Measurements from ENCODE around the gene SRD5A1.
A peak's percentile ranks its signal among the peaks of the same experiment; 100 is the strongest.
"Not testable (repeated sequence)": the region's sequence is repeated elsewhere in the genome, so short reads cannot be mapped to it uniquely, and the experiment has no call there.

The SRD5A1 gene

DNA sequence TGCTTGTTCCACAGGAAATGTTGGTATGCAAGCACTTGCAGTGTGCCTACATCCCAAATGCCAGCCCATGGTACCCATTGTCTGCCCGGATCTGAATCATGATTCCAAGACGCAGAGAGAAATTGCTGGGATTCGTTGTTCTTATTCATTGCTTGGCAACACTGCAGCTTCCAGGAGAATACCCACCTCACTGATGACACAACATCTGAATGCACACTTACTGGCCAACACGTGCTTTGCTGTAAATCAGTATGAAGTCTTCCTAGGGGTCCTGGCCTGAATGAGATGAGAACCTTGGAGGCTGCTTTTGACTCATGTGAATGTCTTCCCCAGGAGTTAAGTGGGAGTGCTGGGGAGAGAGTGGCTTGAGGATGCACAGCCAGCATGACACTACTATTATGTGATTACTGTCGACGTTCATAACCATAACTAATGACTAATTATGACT lies 11.6 kb downstream of the SRD5A1 start:
- Histone ChIP-seq H3K9me3 (ENCODE audit: insufficient read depth, low read length) (no peaks in the 10 kb centered on the region), H3K9ac (ENCODE audit: insufficient read length, low read depth) (no peak overlapping the region), H3K27me3 (ENCODE audit: insufficient read depth, insufficient read length) (no peaks in the 10 kb centered on the region), H3K36me3 (ENCODE audit: insufficient read depth, insufficient read length, low read length) (peaks cover 26% of the 10 kb centered on the region), H3K4me1 (ENCODE audit: insufficient read depth, insufficient read length) (no peaks in the 10 kb centered on the region), H3K4me3 (ENCODE audit: insufficient read length, low read depth) (no peak overlapping the region)
- no peak for TF ChIP-seq SUZ12 (IDR thresholded peaks at IDR 0.05; ENCODE audit: extremely low read depth, insufficient read depth, insufficient read length)
- TF ChIP-seq ZNF274 (IDR thresholded peaks at IDR 0.05; ENCODE audit: low read depth, low read length): no peak
- no peak for TF ChIP-seq YY1 (IDR thresholded peaks at IDR 0.05; ENCODE audit: insufficient read depth, insufficient read length)
- DNase-seq (ENCODE audit: low read depth, low spot score): no peak

DNA sequence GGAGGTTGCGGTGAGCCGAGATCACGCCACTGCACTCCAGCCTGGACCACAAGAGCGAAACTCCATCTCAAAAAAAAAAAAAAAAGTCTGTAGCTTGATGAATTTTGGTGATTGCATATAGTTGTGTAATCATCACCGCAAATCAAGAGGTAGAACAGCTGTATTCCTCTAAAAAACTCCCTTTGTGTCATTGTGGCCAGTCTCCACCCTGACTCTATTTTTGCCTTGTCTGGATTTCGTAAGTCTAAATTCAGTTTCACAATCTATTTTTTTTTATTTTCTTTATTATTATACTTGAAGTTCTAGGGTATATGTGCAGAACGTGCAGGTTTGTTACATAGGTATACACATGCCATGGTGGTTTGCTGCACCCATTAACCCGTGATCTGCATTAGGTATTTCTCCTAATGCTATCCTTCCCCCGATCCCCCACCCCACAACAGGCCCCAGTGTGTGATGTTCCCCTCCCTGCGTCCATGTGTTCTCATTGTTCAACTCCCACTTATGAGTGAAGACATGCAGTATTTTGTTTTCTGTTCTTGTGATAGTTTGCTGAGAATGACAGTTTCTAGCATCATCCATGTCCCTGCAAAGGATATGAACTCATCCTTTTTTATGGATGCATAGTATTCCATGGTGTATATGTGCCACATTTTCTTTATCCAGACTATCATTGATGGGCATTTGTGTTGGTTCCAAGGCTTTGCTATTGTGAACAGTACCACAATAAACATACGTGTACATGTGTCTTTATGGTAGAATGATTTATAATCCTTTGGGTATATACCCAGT lies 12.5 kb downstream of the SRD5A1 start:
- not testable (repeated sequence) for DNase-seq (ENCODE audit: low read depth, low spot score); H3K4me3 ChIP-seq (ENCODE audit: insufficient read length, low read depth); H3K4me1 ChIP-seq (ENCODE audit: insufficient read depth, insufficient read length); H3K9me3 ChIP-seq (ENCODE audit: insufficient read depth, low read length); H3K9ac ChIP-seq (ENCODE audit: insufficient read length, low read depth); H3K27me3 ChIP-seq (ENCODE audit: insufficient read depth, insufficient read length)
- peaks cover 24% of the 10 kb centered on the region for H3K36me3 ChIP-seq (ENCODE audit: insufficient read depth, insufficient read length, low read length)

DNA sequence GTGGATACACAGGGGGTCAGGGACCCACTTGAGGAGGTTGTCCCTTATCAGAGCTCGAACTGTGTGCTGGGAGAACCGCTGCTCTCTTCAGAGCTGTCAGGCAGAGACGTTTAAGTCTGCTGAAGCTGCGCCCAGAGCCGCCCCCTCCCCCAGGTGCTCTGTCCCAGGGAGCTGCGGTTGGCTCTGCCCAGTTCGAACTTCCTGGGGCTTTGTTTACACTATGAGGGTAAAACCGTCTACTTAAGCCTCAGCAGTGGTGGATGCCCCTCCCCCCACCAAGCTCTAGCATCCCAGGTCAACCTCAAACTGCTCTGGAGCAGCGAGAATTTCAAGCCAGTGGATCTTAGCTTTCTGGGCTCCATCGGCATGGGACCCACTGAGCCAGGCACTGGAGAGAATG lies 15.9 kb downstream of the SRD5A1 start:
- Histone ChIP-seq H3K36me3 (ENCODE audit: insufficient read depth, insufficient read length, low read length) (peaks cover 27% of the 10 kb centered on the region), H3K9me3 (ENCODE audit: insufficient read depth, low read length) (no peaks in the 10 kb centered on the region), H3K9ac (ENCODE audit: insufficient read length, low read depth) (peak overlapping the region; percentile 42), H3K27me3 (ENCODE audit: insufficient read depth, insufficient read length) (no peaks in the 10 kb centered on the region), H3K4me3 (ENCODE audit: insufficient read length, low read depth) (no peak overlapping the region), H3K4me1 (ENCODE audit: insufficient read depth, insufficient read length) (no peaks in the 10 kb centered on the region)
- TF ChIP-seq ZNF274 (IDR thresholded peaks at IDR 0.05; ENCODE audit: low read depth, low read length) (no peak), YY1 (IDR thresholded peaks at IDR 0.05; ENCODE audit: insufficient read depth, insufficient read length) (no peak), SUZ12 (IDR thresholded peaks at IDR 0.05; ENCODE audit: extremely low read depth, insufficient read depth, insufficient read length) (no peak)
- peak; percentile 46 for DNase-seq (ENCODE audit: low read depth, low spot score)

DNA sequence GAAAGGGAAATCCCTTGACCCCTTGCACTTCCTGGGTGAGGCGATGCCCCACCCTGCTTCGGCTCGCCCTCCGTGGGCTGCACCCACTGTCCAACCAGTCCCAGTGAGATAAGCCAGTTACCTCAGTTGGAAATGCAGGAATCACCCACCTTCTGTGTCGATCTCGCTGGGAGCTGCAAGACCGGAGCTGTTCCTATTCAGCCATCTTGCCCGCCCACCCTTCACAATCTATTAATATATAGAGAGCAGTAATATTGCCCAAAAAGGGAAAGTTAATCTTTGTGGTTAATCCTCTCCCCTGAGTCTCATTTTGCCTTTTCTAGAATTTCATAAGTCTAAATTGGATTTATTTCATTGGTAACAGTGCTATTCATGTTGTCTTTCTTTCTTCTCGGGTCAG lies 16.4 kb downstream of the SRD5A1 start:
- DNase-seq (ENCODE audit: low read depth, low spot score): no peak
- H3K9ac ChIP-seq (ENCODE audit: insufficient read length, low read depth): peak overlapping the region; percentile 42
- no peaks in the 10 kb centered on the region for H3K9me3 ChIP-seq (ENCODE audit: insufficient read depth, low read length)
- no peak for TF ChIP-seq SUZ12 (IDR thresholded peaks at IDR 0.05; ENCODE audit: extremely low read depth, insufficient read depth, insufficient read length)
- TF ChIP-seq ZNF274 (IDR thresholded peaks at IDR 0.05; ENCODE audit: low read depth, low read length): no peak
- no peak for TF ChIP-seq YY1 (IDR thresholded peaks at IDR 0.05; ENCODE audit: insufficient read depth, insufficient read length)
- H3K27me3 ChIP-seq (ENCODE audit: insufficient read depth, insufficient read length): no peaks in the 10 kb centered on the region
- H3K4me1 ChIP-seq (ENCODE audit: insufficient read depth, insufficient read length): no peaks in the 10 kb centered on the region
- peaks cover 22% of the 10 kb centered on the region for H3K36me3 ChIP-seq (ENCODE audit: insufficient read depth, insufficient read length, low read length)
- H3K4me3 ChIP-seq (ENCODE audit: insufficient read length, low read depth): no peak overlapping the region

DNA sequence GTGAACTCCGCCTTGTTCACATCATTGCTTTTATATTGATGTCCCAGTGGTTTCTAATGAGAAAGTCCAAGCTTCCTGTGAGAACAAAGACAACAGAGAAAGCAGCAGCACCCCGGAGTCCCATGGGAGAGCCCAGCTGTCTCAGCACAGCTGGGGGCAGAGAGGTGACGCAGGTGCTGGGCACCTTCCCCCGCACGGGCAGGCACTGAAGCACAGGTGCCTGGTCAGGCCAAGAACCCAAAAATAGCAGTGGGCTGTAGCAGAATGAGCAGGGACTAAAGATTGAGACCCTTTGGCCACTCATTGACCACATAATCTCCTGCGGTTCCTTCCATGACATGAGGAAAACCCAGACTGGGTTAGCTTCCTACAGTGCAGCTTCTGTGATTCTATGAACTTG lies 18.8 kb downstream of the SRD5A1 start:
- Histone ChIP-seq H3K9ac (ENCODE audit: insufficient read length, low read depth) (no peak overlapping the region), H3K9me3 (ENCODE audit: insufficient read depth, low read length) (peaks cover 15% of the 10 kb centered on the region), H3K36me3 (ENCODE audit: insufficient read depth, insufficient read length, low read length) (peaks cover 35% of the 10 kb centered on the region), H3K27me3 (ENCODE audit: insufficient read depth, insufficient read length) (no peaks in the 10 kb centered on the region), H3K4me1 (ENCODE audit: insufficient read depth, insufficient read length) (no peaks in the 10 kb centered on the region), H3K4me3 (ENCODE audit: insufficient read length, low read depth) (no peak overlapping the region)
- DNase-seq (ENCODE audit: low read depth, low spot score): no peak
- TF ChIP-seq YY1 (IDR thresholded peaks at IDR 0.05; ENCODE audit: insufficient read depth, insufficient read length) (no peak), ZNF274 (IDR thresholded peaks at IDR 0.05; ENCODE audit: low read depth, low read length) (no peak), SUZ12 (IDR thresholded peaks at IDR 0.05; ENCODE audit: extremely low read depth, insufficient read depth, insufficient read length) (no peak)

DNA sequence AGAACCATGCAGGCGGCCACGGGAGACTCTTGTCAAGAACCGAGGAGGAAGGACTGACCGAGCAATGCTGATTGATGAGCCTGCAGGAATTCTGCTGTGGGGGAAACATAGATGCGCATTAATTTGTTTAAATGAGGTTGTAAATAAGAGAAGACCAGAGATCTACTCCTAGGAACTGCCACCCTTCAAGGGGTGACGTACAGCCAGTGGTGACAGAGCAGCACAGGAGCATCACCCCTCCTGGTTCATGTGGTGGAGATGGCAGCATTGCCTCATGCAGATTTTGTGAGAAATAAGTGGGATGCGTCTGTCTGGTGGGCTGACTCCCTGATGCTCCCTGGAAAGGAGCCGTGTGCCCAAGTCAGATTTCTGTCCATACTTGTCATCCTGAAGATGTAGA lies 22.2 kb downstream of the SRD5A1 start:
- H3K9ac ChIP-seq (ENCODE audit: insufficient read length, low read depth): no peak overlapping the region
- H3K4me1 ChIP-seq (ENCODE audit: insufficient read depth, insufficient read length): no peaks in the 10 kb centered on the region
- H3K4me3 ChIP-seq (ENCODE audit: insufficient read length, low read depth): no peak overlapping the region
- peaks cover 15% of the 10 kb centered on the region for H3K9me3 ChIP-seq (ENCODE audit: insufficient read depth, low read length)
- no peak for TF ChIP-seq ZNF274 (IDR thresholded peaks at IDR 0.05; ENCODE audit: low read depth, low read length)
- no peak for TF ChIP-seq SUZ12 (IDR thresholded peaks at IDR 0.05; ENCODE audit: extremely low read depth, insufficient read depth, insufficient read length)
- TF ChIP-seq YY1 (IDR thresholded peaks at IDR 0.05; ENCODE audit: insufficient read depth, insufficient read length): no peak
- peaks cover 55% of the 10 kb centered on the region for H3K36me3 ChIP-seq (ENCODE audit: insufficient read depth, insufficient read length, low read length)
- no peak for DNase-seq (ENCODE audit: low read depth, low spot score)
- H3K27me3 ChIP-seq (ENCODE audit: insufficient read depth, insufficient read length): no peaks in the 10 kb centered on the region

DNA sequence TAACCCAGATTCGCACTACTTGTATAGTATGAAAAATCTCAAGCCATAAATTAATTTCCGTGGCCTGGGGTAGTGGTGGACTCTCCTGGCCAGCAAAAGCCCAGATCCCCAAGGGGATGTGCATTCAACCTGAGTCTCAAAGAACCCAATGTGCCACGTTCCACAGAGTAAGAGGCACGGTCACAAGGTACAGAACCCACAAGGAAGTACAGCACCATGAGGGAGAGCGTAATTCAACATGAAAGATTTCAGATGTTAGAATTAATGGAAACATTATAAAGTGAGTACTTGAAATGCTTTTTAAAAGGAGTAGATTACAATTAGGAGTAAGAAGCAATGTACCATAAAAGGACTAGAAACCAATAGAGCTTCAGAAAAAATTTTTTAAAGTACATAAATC lies 23.4 kb downstream of the SRD5A1 start:
- no peak overlapping the region for H3K9ac ChIP-seq (ENCODE audit: insufficient read length, low read depth)
- H3K9me3 ChIP-seq (ENCODE audit: insufficient read depth, low read length): peaks cover 15% of the 10 kb centered on the region

More for the DNA sequence above, 23.4 kb downstream of the SRD5A1 start:
- Histone ChIP-seq H3K4me1 (ENCODE audit: insufficient read depth, insufficient read length) (no peaks in the 10 kb centered on the region), H3K27me3 (ENCODE audit: insufficient read depth, insufficient read length) (no peaks in the 10 kb centered on the region), H3K36me3 (ENCODE audit: insufficient read depth, insufficient read length, low read length) (peaks cover 57% of the 10 kb centered on the region), H3K4me3 (ENCODE audit: insufficient read length, low read depth) (no peak overlapping the region)
- no peak for DNase-seq (ENCODE audit: low read depth, low spot score)
- TF ChIP-seq SUZ12 (IDR thresholded peaks at IDR 0.05; ENCODE audit: extremely low read depth, insufficient read depth, insufficient read length): no peak
- no peak for TF ChIP-seq ZNF274 (IDR thresholded peaks at IDR 0.05; ENCODE audit: low read depth, low read length)
- no peak for TF ChIP-seq YY1 (IDR thresholded peaks at IDR 0.05; ENCODE audit: insufficient read depth, insufficient read length)
